Epithelial cell of esophagus (primary cell): ENCODE results near the gene TSPAN17.
A peak's percentile ranks its signal among the peaks of the same experiment; 100 is the strongest.

ENCODE experiments used
- DNase-seq: peaks from one replicate; pipeline ENCODE4 v3.0.0; 2010; ENCODE audit warnings: low read depth
- H3K4me3 ChIP-seq: 2 replicates; pipeline ENCODE4 v1.5.1; 2011; ENCODE audit warnings: mild to moderate bottlenecking, low read length, control low read depth
- TF ChIP-seq, protein P1 (sequence below): IDR thresholded peaks from 2 replicates; pipeline ENCODE4 v1.5.1; 2011; ENCODE audit warnings: low read depth, mild to moderate bottlenecking, low read length, control low read depth, inconsistent platforms; ENCODE audit not compliant: insufficient read depth; ENCODE audit errors: missing control alignments

The TSPAN17 gene

DNA sequence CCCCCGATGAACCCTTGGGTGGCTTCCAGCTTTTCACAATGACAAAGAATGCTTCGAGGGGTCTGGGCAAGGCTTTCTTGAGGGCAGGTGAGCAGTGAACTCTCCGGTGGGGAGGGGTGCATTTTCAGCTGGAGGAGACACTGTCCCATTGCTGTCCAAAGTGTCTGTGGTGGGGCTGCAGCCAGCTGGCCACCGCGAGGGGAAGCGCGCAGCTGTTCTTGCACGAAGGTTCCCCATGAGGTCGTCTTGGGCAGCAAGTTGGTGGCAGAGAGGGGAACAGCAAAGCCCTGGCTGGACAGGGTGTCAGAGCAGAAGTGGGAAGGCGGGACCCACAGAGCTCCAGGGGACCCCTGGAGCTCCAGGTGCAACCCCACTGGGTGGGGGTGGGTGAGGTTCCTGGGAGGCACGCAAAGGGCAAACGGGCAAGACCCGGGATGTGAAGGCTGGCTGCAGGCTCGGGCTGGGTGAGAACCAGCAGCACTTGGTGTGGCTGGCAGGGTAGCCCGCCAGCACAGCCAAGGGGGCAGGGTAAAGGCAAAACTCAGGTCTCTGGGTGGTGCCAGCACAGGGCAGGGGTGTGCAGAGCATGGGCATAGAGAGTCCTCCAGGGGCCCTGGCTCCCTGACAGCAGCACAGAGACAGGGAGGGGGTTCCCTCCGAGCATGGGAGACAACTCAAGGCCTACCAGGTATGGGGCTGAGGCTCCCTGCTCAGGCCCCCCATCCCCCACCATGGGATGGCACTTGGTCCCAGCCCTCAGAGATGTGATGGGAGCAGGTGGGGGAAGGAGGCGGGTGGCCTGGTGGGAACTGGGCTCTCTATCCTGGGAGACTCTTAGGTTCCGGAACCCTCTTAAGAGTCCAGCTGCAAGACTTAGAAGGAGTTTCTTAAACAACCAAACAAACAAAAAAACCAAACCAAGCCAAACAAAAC is 26.6 kb downstream of the TSPAN17 start:
- TF ChIP-seq, protein P1, sequence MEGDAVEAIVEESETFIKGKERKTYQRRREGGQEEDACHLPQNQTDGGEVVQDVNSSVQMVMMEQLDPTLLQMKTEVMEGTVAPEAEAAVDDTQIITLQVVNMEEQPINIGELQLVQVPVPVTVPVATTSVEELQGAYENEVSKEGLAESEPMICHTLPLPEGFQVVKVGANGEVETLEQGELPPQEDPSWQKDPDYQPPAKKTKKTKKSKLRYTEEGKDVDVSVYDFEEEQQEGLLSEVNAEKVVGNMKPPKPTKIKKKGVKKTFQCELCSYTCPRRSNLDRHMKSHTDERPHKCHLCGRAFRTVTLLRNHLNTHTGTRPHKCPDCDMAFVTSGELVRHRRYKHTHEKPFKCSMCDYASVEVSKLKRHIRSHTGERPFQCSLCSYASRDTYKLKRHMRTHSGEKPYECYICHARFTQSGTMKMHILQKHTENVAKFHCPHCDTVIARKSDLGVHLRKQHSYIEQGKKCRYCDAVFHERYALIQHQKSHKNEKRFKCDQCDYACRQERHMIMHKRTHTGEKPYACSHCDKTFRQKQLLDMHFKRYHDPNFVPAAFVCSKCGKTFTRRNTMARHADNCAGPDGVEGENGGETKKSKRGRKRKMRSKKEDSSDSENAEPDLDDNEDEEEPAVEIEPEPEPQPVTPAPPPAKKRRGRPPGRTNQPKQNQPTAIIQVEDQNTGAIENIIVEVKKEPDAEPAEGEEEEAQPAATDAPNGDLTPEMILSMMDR, result no peak
- no peak for DNase-seq
- no peak overlapping the region for H3K4me3 ChIP-seq

DNA sequence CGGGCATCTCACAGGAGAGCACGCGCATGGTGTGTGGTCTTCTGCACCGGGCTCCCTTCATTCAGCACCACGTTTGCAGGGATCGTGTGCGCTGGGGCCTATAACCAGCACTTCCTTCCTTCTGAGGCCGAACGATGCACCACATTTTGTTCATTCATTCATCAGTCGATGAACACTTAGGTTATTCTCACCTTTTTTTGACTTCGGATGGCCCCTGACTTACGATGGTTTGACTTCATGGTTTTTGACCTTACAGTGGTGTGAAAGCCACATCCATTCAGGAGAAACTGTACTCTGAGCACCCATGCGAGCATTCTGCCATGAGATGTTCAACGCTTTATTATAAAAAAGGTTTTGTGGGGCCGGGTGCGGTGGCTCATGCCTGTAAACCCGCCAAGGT is 27.5 kb downstream of the TSPAN17 start:
- TF ChIP-seq, protein P1, result no peak
- H3K4me3 ChIP-seq, result no peak overlapping the region
- no peak for DNase-seq

GRCh38 chr5:176675676-176676360 is 28.5 kb downstream of the TSPAN17 start:
- peak; percentile 45 for DNase-seq
- no peak overlapping the region for H3K4me3 ChIP-seq
- TF ChIP-seq, protein P1, result peak; percentile 66

GRCh38 chr5:176676361-176676824 is 29.1 kb downstream of the TSPAN17 start:
- TF ChIP-seq, protein P1, result no peak
- no peak for DNase-seq
- no peak overlapping the region for H3K4me3 ChIP-seq

- no peak for DNase-seq
- TF ChIP-seq, protein P1, result no peak
- H3K4me3 ChIP-seq, result no peak overlapping the region
These were observed 30.1 kb downstream of the TSPAN17 start for GRCh38 chr5:176677209-176677939.

DNA sequence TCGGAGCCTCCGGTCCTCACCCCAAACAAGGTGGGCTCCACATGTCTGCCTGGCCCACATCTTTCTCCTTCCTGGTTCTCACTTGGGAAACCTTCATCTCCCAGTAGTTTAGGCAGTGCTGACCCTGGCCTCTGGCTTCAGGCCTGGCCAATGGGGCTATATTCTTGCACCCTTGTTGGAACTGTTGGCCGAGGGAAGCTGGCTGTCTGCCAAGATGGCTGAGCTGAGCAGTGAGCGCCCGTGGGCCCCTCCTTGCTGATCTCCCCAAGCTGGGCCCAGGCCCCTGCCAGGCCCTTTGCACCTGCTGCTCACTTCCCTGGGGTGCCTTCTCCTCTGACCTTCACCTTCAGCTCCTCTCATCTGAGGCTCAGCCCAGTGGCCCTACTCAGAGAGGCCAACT is 31.3 kb downstream of the TSPAN17 start:
- TF ChIP-seq, protein P1, result no peak
- no peak for DNase-seq

More for the DNA sequence above, 31.3 kb downstream of the TSPAN17 start:
- no peak overlapping the region for H3K4me3 ChIP-seq
